ENCODE results near the gene KRTAP10-9. TPM values are rescaled to one million over a fixed set of nuclear protein-coding genes. Genes with fewer than 3 reads are reported as not detected.
A peak's percentile ranks its signal among the peaks of the same experiment; 100 is the strongest.
"Not testable (repeated sequence)": the region's sequence is repeated elsewhere in the genome, so short reads cannot be mapped to it uniquely, and the experiment has no call there.

Gene KRTAP10-9
- total RNA-seq, 2 experiments from 2014 or later: not detected

- intact Hi-C loops (cut with DNase I, micrococcal nuclease): no loop called here
- Histone ChIP-seq H3K4me1 (ENCODE audit: insufficient read depth, low read length) (no peaks in the 10 kb centered on the region), H3K4me3 (ENCODE audit: low read length) (no peak overlapping the region), H3K27ac (ENCODE audit: low read depth in 1 of 2, low read length in 2 of 2) (no peak overlapping the region), H3K36me3 (ENCODE audit: insufficient read depth, low read length) (no peaks in the 10 kb centered on the region), H3K9me3 (ENCODE audit: control insufficient read depth in 1 of 2, insufficient read depth in 1 of 2, low read length in 2 of 2) (peaks cover 18 to 26% of the 10 kb centered on the region in 2 experiments), H3K27me3 (ENCODE audit: control insufficient read depth in 1 of 2, insufficient read depth in 2 of 2, low read length in 2 of 2) (peaks cover 0 to 2% of the 10 kb centered on the region in 2 experiments)
- Mint-ChIP-seq H3K4me1 (ENCODE audit: low read depth) (no peaks in the 10 kb centered on the region), H3K27me3 (no peaks in the 10 kb centered on the region), H3K4me3 (no peak overlapping the region), H3K27ac (no peak overlapping the region), H3K9me3 (peaks cover 11% of the 10 kb centered on the region), H3K36me3 (ENCODE audit: low read depth) (peaks cover 9% of the 10 kb centered on the region)
- ChIA-PET POLR2A (no interaction called here), CTCF (no interaction called here)
- no peak for TF ChIP-seq CTCF (IDR thresholded peaks at IDR 0.05)
- DNase-seq (peak in 1 of 14 experiments; percentile 5), ATAC-seq (ENCODE audit: poor library complexity) (no peak)
Measured at GRCh38 chr21:44636209-44637017, 9.5 kb downstream of the KRTAP10-9 start.

GRCh38 chr21:44637018-44637850 lies 10.3 kb downstream of the KRTAP10-9 start, which contains the start of gene KRTAP10-10:
KRTAP10-10 (plus strand) TSS chr21:44637356; CDS start chr21:44637418, 62 bp downstream.
- H3K9me3 ChIP-seq (ENCODE audit: control insufficient read depth in 1 of 2, insufficient read depth in 1 of 2, low read length in 2 of 2): peaks cover 15 to 22% of the 10 kb centered on the region in 2 experiments
- CTCF ChIA-PET: no interaction called here
- H3K36me3 Mint-ChIP-seq (ENCODE audit: low read depth): peaks cover 6% of the 10 kb centered on the region

GRCh38 chr21:44637851-44638348 lies 11.0 kb downstream of the KRTAP10-9 start:
- H3K36me3 ChIP-seq (ENCODE audit: insufficient read depth, low read length); H3K4me1 Mint-ChIP-seq (ENCODE audit: low read depth); H3K4me1 ChIP-seq (ENCODE audit: insufficient read depth, low read length); H3K4me3 Mint-ChIP-seq; CTCF ChIA-PET; H3K36me3 Mint-ChIP-seq (ENCODE audit: low read depth); H3K27ac ChIP-seq (ENCODE audit: low read depth in 1 of 2, low read length in 2 of 2); H3K27me3 Mint-ChIP-seq; intact Hi-C loops (cut with DNase I, micrococcal nuclease); H3K27ac Mint-ChIP-seq; POLR2A ChIA-PET; H3K27me3 ChIP-seq (ENCODE audit: control insufficient read depth in 1 of 2, insufficient read depth in 2 of 2, low read length in 2 of 2); DNase-seq; H3K4me3 ChIP-seq (ENCODE audit: low read length); ATAC-seq (ENCODE audit: poor library complexity): not testable (repeated sequence)
- H3K9me3 Mint-ChIP-seq: peaks cover 10% of the 10 kb centered on the region
- H3K9me3 ChIP-seq (ENCODE audit: control insufficient read depth in 1 of 2, insufficient read depth in 1 of 2, low read length in 2 of 2): peaks cover 9 to 17% of the 10 kb centered on the region in 2 experiments

More at GRCh38 chr21:44637018-44637850, 10.3 kb downstream of the KRTAP10-9 start, which contains the start of gene KRTAP10-10:
- Histone ChIP-seq H3K27ac (ENCODE audit: low read depth in 1 of 2, low read length in 2 of 2) (no peak within 1 kb of the TSS), H3K36me3 (ENCODE audit: insufficient read depth, low read length) (no peaks in the 10 kb centered on the region), H3K27me3 (ENCODE audit: control insufficient read depth in 1 of 2, insufficient read depth in 2 of 2, low read length in 2 of 2) (peaks cover 0 to 2% of the 10 kb centered on the region in 2 experiments), H3K4me3 (ENCODE audit: low read length) (no peak within 1 kb of the TSS), H3K4me1 (ENCODE audit: insufficient read depth, low read length) (no peaks in the 10 kb centered on the region)
- POLR2A ChIA-PET: no interaction called here
- Mint-ChIP-seq H3K9me3 (peaks cover 9% of the 10 kb centered on the region), H3K4me1 (ENCODE audit: low read depth) (no peaks in the 10 kb centered on the region), H3K27ac (no peak within 1 kb of the TSS), H3K27me3 (no peaks in the 10 kb centered on the region), H3K4me3 (no peak within 1 kb of the TSS)
- TF ChIP-seq CTCF (IDR thresholded peaks at IDR 0.05): no peak
- ATAC-seq (ENCODE audit: poor library complexity): no peak
- intact Hi-C loops (cut with DNase I, micrococcal nuclease): no loop called here
- DNase-seq: peak in 1 of 14 experiments; percentile 7

- POLR2A ChIA-PET; H3K9me3 Mint-ChIP-seq; H3K36me3 Mint-ChIP-seq (ENCODE audit: low read depth); ATAC-seq (ENCODE audit: poor library complexity); H3K36me3 ChIP-seq (ENCODE audit: insufficient read depth, low read length); intact Hi-C loops (cut with DNase I, micrococcal nuclease); H3K27me3 Mint-ChIP-seq; DNase-seq; H3K4me3 ChIP-seq (ENCODE audit: low read length); H3K27ac Mint-ChIP-seq; H3K4me1 ChIP-seq (ENCODE audit: insufficient read depth, low read length); H3K4me3 Mint-ChIP-seq; H3K4me1 Mint-ChIP-seq (ENCODE audit: low read depth); H3K27me3 ChIP-seq (ENCODE audit: control insufficient read depth in 1 of 2, insufficient read depth in 2 of 2, low read length in 2 of 2); H3K27ac ChIP-seq (ENCODE audit: low read depth in 1 of 2, low read length in 2 of 2); CTCF ChIA-PET: not testable (repeated sequence)
- peaks cover 11% of the 10 kb centered on the region in 2 experiments for H3K9me3 ChIP-seq (ENCODE audit: control insufficient read depth in 1 of 2, insufficient read depth in 1 of 2, low read length in 2 of 2)
Measured at GRCh38 chr21:44638506-44639330, 11.8 kb downstream of the KRTAP10-9 start.
